RWPE2 (cell line): ENCODE results near the gene C22orf39.
"Not testable (repeated sequence)": the region's sequence is repeated elsewhere in the genome, so short reads cannot be mapped to it uniquely, and the experiment has no call there.

Source experiments
- ATAC-seq: fragments of 200-7000 bp; cut with Tn5 transposase; 3 replicates; pipeline ENCODE4 v1.9.1; 2021; ENCODE audit warnings: low read depth
- DNase-seq: peaks from one replicate; pipeline ENCODE4 v3.0.0-alpha.2; 2020; ENCODE audit warnings: low spot score
- H3K27ac ChIP-seq: fragments of 450-650 bp; 2 replicates; pipeline ENCODE4 v1.5.1; 2017; ENCODE audit warnings: mild to moderate bottlenecking; ENCODE audit not compliant: poor library complexity, severe bottlenecking
- H3K27me3 ChIP-seq: fragments of 250-450 bp; sonication (Bioruptor Pico); 2 replicates; pipeline ENCODE4 v1.5.1; 2021; ENCODE audit warnings: mild to moderate bottlenecking, moderate library complexity; ENCODE audit not compliant: insufficient read depth, poor library complexity, severe bottlenecking
- H3K36me3 ChIP-seq: fragments of 250-450 bp; sonication (Bioruptor Pico); 2 replicates; pipeline ENCODE4 v1.5.1; 2020; ENCODE audit warnings: low read depth, mild to moderate bottlenecking, moderate library complexity
- H3K4me1 ChIP-seq: fragments of 250-450 bp; sonication (Bioruptor Pico); 2 replicates; pipeline ENCODE4 v1.5.1; 2021; ENCODE audit warnings: mild to moderate bottlenecking, moderate library complexity; ENCODE audit not compliant: insufficient read depth, poor library complexity, severe bottlenecking
- H3K4me3 ChIP-seq: fragments of 250-450 bp; sonication (Bioruptor Pico); 2 replicates; pipeline ENCODE4 v1.5.1; 2021; ENCODE audit warnings: mild to moderate bottlenecking, moderate library complexity; ENCODE audit not compliant: severe bottlenecking
- H3K9me3 ChIP-seq: fragments of 250-450 bp; sonication (Bioruptor Pico); 2 replicates; pipeline ENCODE4 v1.5.1; 2021; ENCODE audit warnings: mild to moderate bottlenecking, moderate library complexity; ENCODE audit not compliant: severe bottlenecking
- TF ChIP-seq, protein P1 (sequence below): fragments of 450-650 bp; IDR thresholded peaks from one replicate; pipeline ENCODE4 v1.5.1; 2017; ENCODE audit warnings: mild to moderate bottlenecking, moderate library complexity; ENCODE audit not compliant: poor library complexity, severe bottlenecking

The C22orf39 gene

GRCh38 chr22:19440411-19441195 is 6.9 kb downstream of the C22orf39 start:
- Histone ChIP-seq H3K9me3 (no peaks in the 10 kb centered on the region), H3K27ac (no peak overlapping the region), H3K4me3 (no peak overlapping the region), H3K4me1 (no peaks in the 10 kb centered on the region), H3K27me3 (no peaks in the 10 kb centered on the region), H3K36me3 (peaks cover 51% of the 10 kb centered on the region)
- ATAC-seq (no peak), DNase-seq (no peak)
- TF ChIP-seq, protein P1, sequence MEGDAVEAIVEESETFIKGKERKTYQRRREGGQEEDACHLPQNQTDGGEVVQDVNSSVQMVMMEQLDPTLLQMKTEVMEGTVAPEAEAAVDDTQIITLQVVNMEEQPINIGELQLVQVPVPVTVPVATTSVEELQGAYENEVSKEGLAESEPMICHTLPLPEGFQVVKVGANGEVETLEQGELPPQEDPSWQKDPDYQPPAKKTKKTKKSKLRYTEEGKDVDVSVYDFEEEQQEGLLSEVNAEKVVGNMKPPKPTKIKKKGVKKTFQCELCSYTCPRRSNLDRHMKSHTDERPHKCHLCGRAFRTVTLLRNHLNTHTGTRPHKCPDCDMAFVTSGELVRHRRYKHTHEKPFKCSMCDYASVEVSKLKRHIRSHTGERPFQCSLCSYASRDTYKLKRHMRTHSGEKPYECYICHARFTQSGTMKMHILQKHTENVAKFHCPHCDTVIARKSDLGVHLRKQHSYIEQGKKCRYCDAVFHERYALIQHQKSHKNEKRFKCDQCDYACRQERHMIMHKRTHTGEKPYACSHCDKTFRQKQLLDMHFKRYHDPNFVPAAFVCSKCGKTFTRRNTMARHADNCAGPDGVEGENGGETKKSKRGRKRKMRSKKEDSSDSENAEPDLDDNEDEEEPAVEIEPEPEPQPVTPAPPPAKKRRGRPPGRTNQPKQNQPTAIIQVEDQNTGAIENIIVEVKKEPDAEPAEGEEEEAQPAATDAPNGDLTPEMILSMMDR, result no peak

- Histone ChIP-seq H3K4me3 (no peak overlapping the region), H3K27me3 (no peaks in the 10 kb centered on the region), H3K9me3 (no peaks in the 10 kb centered on the region), H3K36me3 (peaks cover 46% of the 10 kb centered on the region), H3K4me1 (no peaks in the 10 kb centered on the region), H3K27ac (no peak overlapping the region)
- ATAC-seq (no peak), DNase-seq (no peak)
- TF ChIP-seq, protein P1, result no peak
These were observed 9.2 kb downstream of the C22orf39 start for GRCh38 chr22:19438298-19438697.

GRCh38 chr22:19436444-19437161 is 10.9 kb downstream of the C22orf39 start:
- not testable (repeated sequence) for ATAC-seq, H3K4me3 ChIP-seq

GRCh38 chr22:19434829-19435580 is 12.5 kb downstream of the C22orf39 start:
- Histone ChIP-seq H3K9me3 (no peaks in the 10 kb centered on the region), H3K4me1 (no peaks in the 10 kb centered on the region), H3K36me3 (peaks cover 27% of the 10 kb centered on the region), H3K27me3 (no peaks in the 10 kb centered on the region), H3K27ac (no peak overlapping the region), H3K4me3 (no peak overlapping the region)
- ATAC-seq (no peak), DNase-seq (no peak)
- TF ChIP-seq, protein P1, result no peak

More at GRCh38 chr22:19436444-19437161, 10.9 kb downstream of the C22orf39 start:
- DNase-seq, H3K27ac ChIP-seq, H3K4me1 ChIP-seq, H3K27me3 ChIP-seq, H3K9me3 ChIP-seq: not testable (repeated sequence)
- peaks cover 30% of the 10 kb centered on the region for H3K36me3 ChIP-seq

GRCh38 chr22:19434401-19434800 is 13.1 kb downstream of the C22orf39 start:
- Histone ChIP-seq H3K36me3 (peaks cover 29% of the 10 kb centered on the region), H3K4me3 (no peak overlapping the region), H3K27me3 (no peaks in the 10 kb centered on the region), H3K4me1 (peaks cover 6% of the 10 kb centered on the region), H3K9me3 (no peaks in the 10 kb centered on the region), H3K27ac (no peak overlapping the region)
- TF ChIP-seq, protein P1, result no peak
- DNase-seq (no peak), ATAC-seq (no peak)
